Measurements from ENCODE around the gene TEAD1. TPM values are rescaled to one million over a fixed set of nuclear protein-coding genes. Genes with fewer than 3 reads are reported as not detected.
A peak's percentile ranks its signal among the peaks of the same experiment; 100 is the strongest.

Gene TEAD1
- total RNA-seq, 4 donors from 2014 or later, result 184 to 272 (median 208) TPM

DNA sequence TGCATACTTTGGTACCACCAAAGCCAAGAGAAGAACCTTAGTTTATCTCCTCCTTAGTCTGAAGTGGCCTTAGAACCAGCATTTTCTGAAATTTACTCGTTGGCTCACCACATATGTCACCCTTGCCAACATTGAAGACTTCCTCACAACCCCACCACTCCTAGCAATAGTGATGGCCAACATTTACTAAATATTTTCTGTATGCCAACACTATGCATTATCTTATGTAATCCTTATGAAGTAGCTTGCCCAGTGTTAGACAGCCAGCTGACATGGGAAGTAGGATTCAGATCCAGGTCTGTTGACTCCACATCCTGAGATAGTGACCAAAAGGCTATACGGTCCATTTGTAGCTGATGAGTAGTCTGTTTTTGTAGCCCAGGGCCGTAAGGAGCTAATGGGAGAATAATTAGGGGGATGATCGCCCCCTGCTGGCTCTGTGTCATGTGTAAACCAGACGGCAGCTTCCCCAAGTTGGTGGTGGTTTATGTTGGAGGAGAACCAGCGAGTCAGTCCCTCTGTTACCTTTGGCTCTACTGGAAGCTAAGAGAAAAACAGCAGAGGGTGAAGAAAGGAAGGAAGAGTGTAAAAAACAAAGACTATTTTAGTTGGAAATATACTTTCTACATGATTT is 214.4 kb downstream of the TEAD1 start:
- 21 to 30% methylated on average over 4 to 5 of the region's 6 CpGs for WGBS, 2 donors (ENCODE audit: low coverage in 1 of 2)
- ATAC-seq, result peak; percentile 81
- TF ChIP-seq, protein P1, sequence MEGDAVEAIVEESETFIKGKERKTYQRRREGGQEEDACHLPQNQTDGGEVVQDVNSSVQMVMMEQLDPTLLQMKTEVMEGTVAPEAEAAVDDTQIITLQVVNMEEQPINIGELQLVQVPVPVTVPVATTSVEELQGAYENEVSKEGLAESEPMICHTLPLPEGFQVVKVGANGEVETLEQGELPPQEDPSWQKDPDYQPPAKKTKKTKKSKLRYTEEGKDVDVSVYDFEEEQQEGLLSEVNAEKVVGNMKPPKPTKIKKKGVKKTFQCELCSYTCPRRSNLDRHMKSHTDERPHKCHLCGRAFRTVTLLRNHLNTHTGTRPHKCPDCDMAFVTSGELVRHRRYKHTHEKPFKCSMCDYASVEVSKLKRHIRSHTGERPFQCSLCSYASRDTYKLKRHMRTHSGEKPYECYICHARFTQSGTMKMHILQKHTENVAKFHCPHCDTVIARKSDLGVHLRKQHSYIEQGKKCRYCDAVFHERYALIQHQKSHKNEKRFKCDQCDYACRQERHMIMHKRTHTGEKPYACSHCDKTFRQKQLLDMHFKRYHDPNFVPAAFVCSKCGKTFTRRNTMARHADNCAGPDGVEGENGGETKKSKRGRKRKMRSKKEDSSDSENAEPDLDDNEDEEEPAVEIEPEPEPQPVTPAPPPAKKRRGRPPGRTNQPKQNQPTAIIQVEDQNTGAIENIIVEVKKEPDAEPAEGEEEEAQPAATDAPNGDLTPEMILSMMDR (IDR thresholded peaks at IDR 0.05), result peak; percentile 56 to 70 (median 68)
- TF ChIP-seq POLR2AphosphoS5 (IDR thresholded peaks at IDR 0.05) (peak; percentile 66), EP300 (IDR thresholded peaks at IDR 0.05) (no peak)

DNA sequence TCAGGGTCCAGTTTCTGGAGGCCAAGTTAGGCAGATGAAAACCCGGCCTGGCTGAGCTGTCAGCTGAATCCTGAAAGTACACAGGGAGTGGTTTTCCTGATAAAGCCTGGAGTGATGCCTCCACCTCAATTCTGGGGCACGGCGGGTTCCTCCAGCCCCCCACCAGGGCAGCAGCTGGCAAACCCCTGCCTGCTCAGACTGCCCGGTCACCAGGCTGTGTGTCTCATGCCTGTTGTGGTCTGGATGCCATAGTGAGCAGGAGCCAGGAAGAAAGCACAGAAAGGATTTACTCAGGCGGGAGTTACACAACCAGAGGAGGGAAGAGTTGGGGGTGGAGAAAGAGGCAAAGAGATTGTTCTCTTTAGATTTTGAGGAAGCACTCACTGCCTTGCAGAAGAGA is 215.0 kb downstream of the TEAD1 start:
- WGBS, 2 donors (ENCODE audit: low coverage in 1 of 2), result 42% methylated on average over 2 of the region's 5 CpGs; no CpG with 5 or more reads in 1 of the 2 donors
- H3K9me3 ChIP-seq, result no peaks in the 10 kb centered on the region
- H3K27ac ChIP-seq, result peak overlapping the region; percentile 4 to 80 (median 75)
- no peak overlapping the region for H3K4me3 ChIP-seq
- H3K27me3 ChIP-seq, result no peaks in the 10 kb centered on the region
- H3K36me3 ChIP-seq, result peaks cover 0 to 7% of the 10 kb centered on the region in 2 donors
- H3K4me1 ChIP-seq, result peaks cover 0 to 67% (median 18%) of the 10 kb centered on the region in 3 donors
- peak; percentile 66 for ATAC-seq
- TF ChIP-seq POLR2AphosphoS5 (IDR thresholded peaks at IDR 0.05), result peak; percentile 73
- TF ChIP-seq, protein P1 (IDR thresholded peaks at IDR 0.05), result no peak

More for the DNA sequence above, 214.4 kb downstream of the TEAD1 start:
- Histone ChIP-seq H3K4me1 (peaks cover 0 to 64% (median 15%) of the 10 kb centered on the region in 3 donors), H3K36me3 (peaks cover 0 to 13% of the 10 kb centered on the region in 2 donors), H3K27ac (peak overlapping the region; percentile 4 to 80 (median 75)), H3K4me3 (no peak overlapping the region), H3K27me3 (no peaks in the 10 kb centered on the region), H3K9me3 (no peaks in the 10 kb centered on the region)

- no peaks in the 10 kb centered on the region for H3K27me3 ChIP-seq
- no peak overlapping the region for H3K4me3 ChIP-seq
- ATAC-seq, result no peak
- H3K36me3 ChIP-seq, result peaks cover 0 to 9% of the 10 kb centered on the region in 2 donors
- H3K9me3 ChIP-seq, result no peaks in the 10 kb centered on the region
- TF ChIP-seq POLR2AphosphoS5 (IDR thresholded peaks at IDR 0.05), result peak; percentile 46
- TF ChIP-seq, protein P1 (IDR thresholded peaks at IDR 0.05), result no peak
- H3K4me1 ChIP-seq, result peaks cover 0 to 60% (median 18%) of the 10 kb centered on the region in 3 donors
- H3K27ac ChIP-seq, result peak overlapping the region in 1 of 4 donors; percentile 76
- WGBS, 2 donors (ENCODE audit: low coverage in 1 of 2), result 65 to 96% methylated on average over 3 to 4 of the region's 5 CpGs
Observed at GRCh38 chr11:12890476-12890875, 216.3 kb downstream of the TEAD1 start.

DNA sequence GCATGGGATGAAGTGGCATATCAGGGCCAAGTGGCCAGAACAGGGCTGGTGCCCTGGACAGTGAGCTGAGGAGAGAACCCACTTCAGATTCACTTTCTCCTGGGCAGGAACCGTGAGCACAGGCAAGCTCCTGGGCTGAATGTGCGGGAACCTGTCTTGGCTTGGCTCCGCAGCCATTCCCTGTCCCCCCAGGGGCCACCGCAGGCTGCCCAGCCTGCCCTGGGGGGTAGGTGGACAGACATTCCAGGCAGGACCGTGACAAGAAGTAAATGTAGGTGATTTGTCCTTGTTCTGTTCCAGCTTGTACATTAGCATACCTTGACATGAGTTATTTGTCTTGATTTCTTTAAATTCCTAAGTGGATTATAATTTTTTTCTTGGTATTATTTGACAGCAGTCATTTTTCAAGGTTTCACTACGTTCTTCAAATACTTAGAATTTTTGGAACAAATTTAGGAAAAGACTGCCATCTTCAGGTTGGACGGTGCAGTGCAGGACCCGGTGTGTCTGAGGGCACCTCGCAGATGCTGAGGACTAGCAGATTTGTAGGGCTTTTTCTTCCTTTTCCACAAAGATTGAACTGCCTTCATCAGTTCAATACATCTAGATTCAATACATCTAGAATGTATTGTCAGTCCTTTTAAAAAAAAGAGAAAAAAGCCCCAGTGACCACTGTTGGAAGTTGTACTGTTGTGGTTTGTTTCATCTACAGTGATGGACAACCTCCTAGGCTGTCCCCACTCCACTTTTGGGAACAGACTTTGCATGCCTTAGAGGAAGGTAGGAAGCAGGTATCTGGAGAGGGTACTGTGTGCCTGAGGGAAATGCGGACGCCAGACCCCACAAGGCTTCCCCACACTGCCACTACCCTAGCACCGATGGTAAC is 219.8 kb downstream of the TEAD1 start:
- no peak overlapping the region for H3K4me3 ChIP-seq
- peaks cover 3 to 66% (median 13%) of the 10 kb centered on the region in 3 donors for H3K4me1 ChIP-seq
- 39 to 44% methylated on average over 8 to 10 of the region's 12 CpGs for WGBS, 2 donors (ENCODE audit: low coverage in 1 of 2)
- H3K27ac ChIP-seq, result peak overlapping the region in 3 of 4 donors; percentile 53 to 67 (median 54)
- no peaks in the 10 kb centered on the region for H3K27me3 ChIP-seq
- H3K36me3 ChIP-seq, result peaks cover 0 to 9% of the 10 kb centered on the region in 2 donors
- no peaks in the 10 kb centered on the region for H3K9me3 ChIP-seq
- peak; percentile 45 for ATAC-seq
- TF ChIP-seq POLR2A (IDR thresholded peaks at IDR 0.05), result no peak
- TF ChIP-seq, protein P1 (IDR thresholded peaks at IDR 0.05), result peak; percentile 93 to 95 (median 94)
- TF ChIP-seq EP300 (IDR thresholded peaks at IDR 0.05), result no peak
- peak; percentile 64 for TF ChIP-seq POLR2AphosphoS5 (IDR thresholded peaks at IDR 0.05)

Measured in gastroesophageal sphincter (tissue), 4 donors.